NCI-H187 (cell line): ENCODE results near the gene WWP2.
"Not testable (repeated sequence)": the region's sequence is repeated elsewhere in the genome, so short reads cannot be mapped to it uniquely, and the experiment has no call there.

Source experiments
- DNase-seq, 2 experiments: peaks; one replicate each; lab custom pipeline; 2025; lab: John Stamatoyannopoulos, UW

WWP2 gene

DNA sequence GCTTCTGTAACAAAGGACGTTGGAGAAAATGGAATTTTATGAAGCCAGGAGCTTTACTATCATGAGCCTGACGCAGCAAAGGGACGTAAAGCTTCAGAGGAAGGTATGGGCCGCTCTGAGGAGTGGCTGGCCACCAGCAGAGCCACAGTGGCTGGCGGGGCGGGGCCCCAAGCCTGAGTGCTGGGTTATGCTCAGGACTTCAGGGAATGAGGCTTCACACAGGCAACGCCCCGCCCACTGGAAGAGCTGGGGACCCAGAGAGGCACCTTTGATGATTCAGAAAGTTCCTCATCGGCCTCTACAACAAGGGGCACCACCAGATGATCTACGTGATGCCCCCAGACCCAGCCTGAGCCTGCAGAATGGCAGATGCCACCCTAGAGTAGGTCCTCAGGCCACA lies 16.2 kb upstream of the WWP2 start:
- no peak for DNase-seq

DNA sequence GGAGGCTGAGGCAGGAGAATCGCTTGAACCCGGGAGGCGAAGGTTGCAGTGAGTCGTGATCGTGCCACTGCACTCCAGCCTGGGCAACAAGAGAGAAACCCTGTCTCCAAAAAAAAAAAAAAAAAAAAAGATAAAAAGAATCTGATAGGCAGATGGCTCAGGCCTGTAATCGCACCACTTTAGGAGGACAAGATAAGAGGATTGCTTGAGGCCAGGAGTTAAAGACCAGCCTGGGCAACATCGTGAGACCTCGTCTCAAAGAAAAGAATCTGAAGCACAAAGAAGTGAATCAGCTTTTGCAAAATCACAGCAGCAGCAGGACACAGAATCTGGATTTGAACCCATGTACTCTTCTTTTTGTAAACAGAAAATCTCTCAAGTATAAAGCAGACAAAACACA lies 15.0 kb upstream of the WWP2 start:
- no peak for DNase-seq

GRCh38 chr16:69748694-69749345 lies 13.3 kb upstream of the WWP2 start:
- no peak for DNase-seq

- no peak for DNase-seq
Measured at GRCh38 chr16:69754143-69754468, 8.0 kb upstream of the WWP2 start.

DNA sequence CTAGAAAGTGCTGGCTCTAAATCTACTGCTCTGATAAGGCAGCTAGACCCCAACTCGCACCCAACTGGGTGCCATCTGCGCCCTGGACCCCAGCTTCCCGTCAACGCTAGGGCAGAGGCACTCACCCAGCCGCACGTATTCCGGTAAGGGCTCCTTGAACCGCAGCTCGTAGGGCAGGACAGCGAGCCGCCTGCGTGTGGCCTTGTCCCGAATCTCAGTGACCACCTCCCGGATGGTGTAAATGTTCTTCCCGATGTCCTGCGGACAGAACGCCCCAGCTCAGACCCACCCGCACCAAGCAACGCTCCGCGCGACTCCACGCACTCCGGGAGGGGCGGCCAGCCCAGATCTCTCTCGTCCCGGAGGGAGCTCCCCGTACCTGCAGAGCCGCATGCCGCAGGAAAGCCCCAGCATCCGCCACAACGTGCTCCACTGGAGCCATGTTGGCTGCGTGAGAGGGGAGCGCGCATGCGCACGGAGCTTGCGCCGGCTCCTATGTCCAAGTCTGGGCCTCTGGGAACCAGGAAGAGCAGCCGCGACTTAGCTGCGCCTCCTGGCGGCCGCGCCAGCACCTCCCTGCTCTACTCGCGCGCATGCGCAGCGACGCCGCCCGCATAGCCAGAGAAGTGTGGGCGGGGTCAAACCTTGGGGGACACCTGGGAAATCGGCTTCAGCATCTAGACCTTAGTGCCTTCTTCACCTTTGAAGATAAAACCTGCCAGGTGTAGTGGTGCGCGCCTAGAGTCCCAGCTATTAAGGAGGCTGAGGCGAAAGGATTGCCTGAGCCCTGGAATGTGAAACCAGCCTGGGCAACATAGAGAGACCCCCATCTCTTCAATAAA lies 7.4 kb upstream of the WWP2 start, which contains the start of gene NOB1:
NOB1 (minus strand) TSS at position 458 of the 842 bp plus-strand sequence; CDS start at position 442, 16 bp downstream.
- DNase-seq, result peak; percentile 88 to 89

- no peak for DNase-seq
Measured at GRCh38 chr16:69756705-69757104, 5.4 kb upstream of the WWP2 start.

GRCh38 chr16:69757375-69757774 lies 4.8 kb upstream of the WWP2 start:
- DNase-seq, result not testable (repeated sequence)

- DNase-seq, result no peak
Measured at GRCh38 chr16:69762814-69763598, 874 bp downstream of the WWP2 start.

- no peak for DNase-seq
Measured at GRCh38 chr16:69763599-69763942, 1.4 kb downstream of the WWP2 start.

DNA sequence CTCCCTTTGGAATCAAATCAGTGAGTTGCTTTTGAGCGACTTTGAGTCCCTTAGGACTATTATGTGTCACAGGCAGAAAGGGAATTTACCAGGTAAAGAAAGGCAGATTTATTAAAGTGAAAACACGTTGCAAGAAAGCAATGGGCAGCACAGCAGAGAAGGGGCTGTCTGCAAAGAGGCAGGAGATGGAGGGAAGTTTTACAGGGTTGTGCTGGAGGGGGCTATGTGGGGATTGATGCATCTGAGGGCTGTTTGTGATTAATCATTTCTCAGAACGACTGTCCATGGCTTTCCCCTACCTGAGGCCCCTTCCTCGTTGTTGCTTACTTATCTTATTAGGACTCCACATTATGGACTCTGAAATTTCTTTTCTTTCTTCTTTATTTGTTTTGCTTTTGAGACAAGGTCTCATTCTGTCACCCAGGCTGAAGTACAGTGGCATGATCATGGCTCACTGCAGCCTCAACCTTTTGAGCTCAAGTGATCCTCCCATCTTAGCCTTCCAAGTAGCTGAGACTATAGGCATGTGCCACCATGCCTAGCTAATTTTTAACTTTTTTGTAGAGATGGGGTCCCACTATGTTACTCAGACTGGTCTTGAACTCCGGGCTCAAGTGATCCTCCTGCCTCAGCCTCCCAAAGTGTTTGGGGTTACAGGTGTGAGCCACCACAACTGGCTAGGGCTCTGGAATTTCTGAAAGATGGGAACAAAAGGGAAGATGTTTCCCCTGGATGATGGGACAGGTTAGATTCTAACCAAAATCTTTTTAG lies 5.5 kb downstream of the WWP2 start:
- DNase-seq, result no peak

DNA sequence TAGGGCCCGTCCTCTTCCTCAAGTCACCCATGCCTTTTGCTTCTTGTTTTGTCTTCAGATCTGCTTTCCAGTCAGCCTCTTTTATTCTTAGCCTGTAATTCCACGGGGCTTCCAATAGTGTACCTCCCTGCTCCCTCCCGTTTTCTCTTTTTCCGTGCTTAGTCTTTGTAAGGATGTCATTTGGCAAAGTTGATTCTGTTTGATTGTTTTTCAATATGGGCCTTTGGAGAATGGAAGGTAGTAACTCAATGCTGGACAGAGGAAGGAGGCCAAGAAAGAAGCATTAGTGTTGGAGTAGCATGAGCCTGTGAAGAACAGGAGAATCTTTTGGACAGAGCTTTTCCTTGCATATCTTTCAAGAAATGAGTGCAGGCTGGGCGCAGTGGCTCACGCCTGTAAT lies 6.5 kb downstream of the WWP2 start:
- no peak for DNase-seq

DNA sequence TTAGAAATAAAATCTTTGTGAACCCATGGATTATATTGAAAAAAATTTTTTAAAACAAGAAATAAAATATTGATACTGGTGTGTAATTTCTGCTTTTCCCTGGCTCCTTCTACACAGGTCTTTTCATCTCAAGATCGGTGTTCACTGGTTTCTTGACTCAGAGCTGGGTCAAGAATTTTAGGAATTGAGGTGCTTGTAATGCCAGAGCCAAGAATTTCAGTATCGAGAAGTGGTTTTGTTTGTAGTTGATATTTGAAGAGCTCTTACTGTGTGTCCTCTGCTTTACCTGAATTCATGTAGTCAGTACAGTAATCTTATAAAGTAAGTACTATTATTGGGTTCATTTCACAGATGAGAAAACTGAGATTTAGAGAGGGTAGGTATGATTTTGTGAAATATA lies 7.3 kb downstream of the WWP2 start:
- no peak for DNase-seq

GRCh38 chr16:69771651-69771967 lies 9.5 kb downstream of the WWP2 start:
- no peak for DNase-seq

GRCh38 chr16:69773260-69773947 lies 11.3 kb downstream of the WWP2 start:
- no peak for DNase-seq

DNA sequence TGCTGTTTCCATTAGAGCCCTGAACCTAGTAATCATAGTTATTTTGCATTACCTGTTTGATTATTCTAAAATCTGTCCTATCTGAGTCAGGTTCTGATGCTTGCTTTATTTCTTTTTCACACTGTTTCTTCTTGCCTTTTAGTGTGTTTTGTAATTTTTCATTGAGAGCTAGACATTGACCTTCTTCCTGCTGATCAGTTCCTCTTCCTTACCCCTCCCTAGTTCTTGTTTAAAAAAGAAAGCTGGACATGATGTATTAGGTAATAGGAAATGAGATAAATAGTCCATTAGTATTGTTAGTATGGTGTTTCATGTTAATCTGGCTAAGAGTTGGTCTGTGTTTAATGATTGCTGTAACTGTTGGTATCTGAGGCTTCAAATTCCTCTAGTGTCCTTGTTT lies 13.4 kb downstream of the WWP2 start:
- no peak for DNase-seq

DNA sequence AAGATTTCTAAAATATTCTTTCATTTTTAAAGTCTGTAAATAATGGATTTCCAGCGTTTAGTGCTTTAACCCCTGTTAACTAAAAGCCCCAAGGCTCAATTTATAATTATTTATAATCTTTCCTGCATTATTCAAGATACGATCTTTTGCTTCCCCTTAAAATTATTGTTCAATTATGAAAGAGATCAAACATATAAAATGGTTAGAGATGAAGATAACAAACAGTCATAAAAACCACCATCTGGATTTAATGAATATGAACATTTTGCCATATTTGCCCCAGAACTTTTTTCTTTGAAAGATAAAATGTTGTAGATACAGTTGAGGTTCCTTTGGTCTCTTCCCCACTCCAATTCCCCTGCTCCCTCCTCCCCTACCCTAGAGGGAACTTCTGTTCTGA lies 17.6 kb downstream of the WWP2 start:
- DNase-seq, result no peak

- DNase-seq, result no peak
Measured at GRCh38 chr16:69781118-69781517, 19.0 kb downstream of the WWP2 start.

DNA sequence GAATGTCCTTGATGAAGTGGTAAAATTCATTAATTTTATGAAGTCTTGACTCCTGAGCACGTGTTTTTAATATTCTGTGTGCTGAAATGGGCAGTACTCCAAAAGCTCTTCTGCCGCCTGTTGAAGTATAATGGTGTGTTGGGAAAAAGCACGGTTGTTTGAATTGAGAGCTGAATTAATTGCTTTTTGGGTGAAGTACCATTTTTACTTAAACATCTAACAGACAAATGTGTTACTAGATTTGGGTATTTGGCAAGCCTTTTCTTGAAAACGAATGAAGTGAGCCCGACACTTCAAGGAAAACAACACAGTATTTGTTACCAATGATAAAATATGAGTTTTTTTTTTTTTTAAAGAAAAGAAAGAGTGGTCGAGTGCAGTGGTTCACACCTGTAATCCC lies 22.5 kb downstream of the WWP2 start:
- no peak for DNase-seq

DNA sequence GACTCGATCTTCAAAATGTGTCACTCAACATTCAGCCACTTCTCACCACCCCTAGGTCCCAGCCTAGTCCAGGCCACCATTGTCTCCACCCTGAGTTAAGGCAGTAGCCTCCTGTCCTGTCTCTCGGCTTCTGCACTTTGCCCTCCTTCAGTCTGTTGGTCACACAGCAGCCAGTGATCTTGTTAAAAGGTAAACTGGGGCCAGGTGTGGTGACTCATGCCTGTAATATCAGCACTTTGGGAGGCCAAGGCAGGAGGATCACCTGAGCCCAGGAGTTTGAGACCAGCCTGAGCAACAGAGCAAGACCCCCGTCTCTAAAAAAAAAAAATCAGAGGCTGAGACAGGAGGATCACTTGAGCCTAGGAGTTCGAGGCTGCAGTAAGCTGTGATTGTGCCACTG lies 25.8 kb downstream of the WWP2 start:
- no peak for DNase-seq

DNA sequence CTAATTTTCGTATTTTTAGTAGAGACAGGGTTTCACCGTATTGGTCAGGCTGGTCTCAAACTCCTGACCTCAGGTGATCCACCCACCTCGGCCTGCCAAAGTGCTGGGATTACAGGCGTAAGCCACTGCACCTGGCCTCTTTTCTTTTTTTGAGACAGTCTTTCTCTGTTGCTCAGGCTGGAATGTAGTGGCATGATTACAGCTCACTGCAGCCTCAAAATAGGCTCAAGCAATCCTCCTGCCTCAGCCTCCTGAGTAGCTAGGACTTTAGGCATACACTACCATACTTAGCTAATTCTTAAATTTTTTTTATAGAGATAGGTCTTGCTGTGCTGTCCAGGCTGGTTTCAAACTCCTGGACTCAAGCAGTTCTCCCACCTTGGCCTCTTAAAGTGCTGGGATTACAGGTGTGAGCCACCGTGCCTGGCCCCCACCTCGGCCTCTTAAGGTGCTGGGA lies 29.3 kb downstream of the WWP2 start:
- not testable (repeated sequence) for DNase-seq

GRCh38 chr16:69793526-69793925 lies 31.4 kb downstream of the WWP2 start:
- DNase-seq, result no peak

DNA sequence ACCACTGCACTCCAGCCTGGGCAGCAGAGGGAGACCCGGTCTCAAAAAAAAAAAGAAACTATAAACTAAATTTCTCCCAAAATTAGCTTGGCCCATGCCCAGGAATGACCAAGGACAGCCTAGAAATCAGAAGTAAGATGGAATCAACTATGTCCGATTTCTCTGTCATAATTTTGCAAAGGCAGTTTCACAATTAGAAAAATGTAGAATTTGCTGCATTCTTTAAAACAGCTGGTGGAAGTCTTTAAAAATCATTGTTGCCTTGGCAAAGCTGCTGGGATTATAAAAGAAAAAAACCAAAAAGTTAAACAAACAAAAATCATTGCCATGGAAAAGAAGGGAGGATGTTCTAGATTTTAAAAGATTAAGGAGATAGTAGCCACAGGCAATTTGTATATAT lies 32.4 kb downstream of the WWP2 start:
- DNase-seq, result no peak
